ENCODE results near the gene PYCR2.
"Not testable (repeated sequence)": the region's sequence is repeated elsewhere in the genome, so short reads cannot be mapped to it uniquely, and the experiment has no call there.

- not testable (repeated sequence) for TF ChIP-seq CTCF (IDR thresholded peaks at IDR 0.05; ENCODE audit: insufficient read depth, low read depth, low read length); EZH2 (IDR thresholded peaks at IDR 0.05; ENCODE audit: insufficient read depth, low read length)
Measured at GRCh38 chr1:225970592-225971157, 46.6 kb upstream of the PYCR2 start.
